HG03575 (cell line): Measurements from ENCODE around the gene PITPNM3.

Experiments
- ATAC-seq: cut with Tn5 transposase; IDR thresholded peaks from one replicate; pipeline ENCODE4 v1.9.1; 2021; ENCODE audit not compliant: unreplicated experiment, insufficient number of reproducible peaks, low FRiP score; ENCODE audit errors: extremely low read depth

PITPNM3 gene

DNA sequence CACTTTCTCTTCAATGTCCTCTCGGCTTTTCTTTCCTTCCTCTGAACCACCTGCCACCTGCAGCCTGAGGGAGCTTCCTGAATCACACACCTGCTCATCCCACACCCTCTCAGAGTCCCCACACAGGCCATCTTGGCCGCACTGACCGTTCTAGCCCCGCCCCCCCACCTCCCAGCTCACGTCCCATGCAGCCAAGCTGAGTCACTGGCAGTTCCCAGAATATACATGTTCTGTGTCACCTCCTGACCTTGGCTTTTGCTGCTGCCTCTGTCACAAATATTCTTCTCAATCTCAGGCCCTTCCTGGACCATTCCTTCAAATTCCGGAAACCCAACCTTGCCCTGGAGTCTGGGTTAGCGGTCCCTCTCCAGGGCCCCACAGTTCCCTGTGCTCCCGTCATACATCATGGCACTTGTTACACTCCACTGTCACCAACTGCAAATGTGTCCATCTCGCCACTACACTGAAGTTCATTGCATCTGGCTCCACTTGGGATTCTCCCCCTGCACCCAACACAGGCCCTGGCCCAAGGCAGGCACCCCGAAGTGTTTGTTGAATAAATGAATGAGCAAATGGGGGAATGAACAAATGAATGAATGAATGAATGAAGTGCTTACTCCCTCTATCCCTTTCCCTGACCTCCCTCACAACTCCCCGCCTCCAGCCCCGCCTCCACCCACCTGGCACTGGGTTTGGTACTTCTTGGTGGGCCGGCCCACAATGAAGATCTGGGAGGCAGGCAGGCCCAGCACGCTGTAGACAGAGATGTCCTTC is 99.3 kb downstream of the PITPNM3 start:
- ATAC-seq, result no peak

DNA sequence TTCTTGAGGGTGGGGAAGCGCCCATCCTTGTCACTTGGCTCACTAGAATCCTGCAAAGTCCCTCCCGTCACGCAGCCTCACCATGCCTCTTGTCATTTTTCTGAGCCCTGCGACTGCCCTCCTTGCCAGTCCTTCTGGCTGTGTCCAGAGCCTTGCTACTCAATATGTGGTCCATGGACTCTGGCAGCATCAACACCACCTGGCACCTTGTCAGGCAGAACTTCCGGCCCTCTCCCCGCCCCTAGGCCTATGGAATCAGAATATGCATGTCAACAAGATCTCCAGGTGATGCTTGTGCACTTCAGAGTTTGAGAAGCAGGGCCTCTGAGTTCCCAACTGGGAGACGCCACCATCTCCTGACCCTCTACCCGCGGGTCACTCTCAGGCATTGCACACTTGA is 100.0 kb downstream of the PITPNM3 start:
- no peak for ATAC-seq

- no peak for ATAC-seq
These were observed 101.0 kb downstream of the PITPNM3 start for GRCh38 chr17:6455321-6455705.

DNA sequence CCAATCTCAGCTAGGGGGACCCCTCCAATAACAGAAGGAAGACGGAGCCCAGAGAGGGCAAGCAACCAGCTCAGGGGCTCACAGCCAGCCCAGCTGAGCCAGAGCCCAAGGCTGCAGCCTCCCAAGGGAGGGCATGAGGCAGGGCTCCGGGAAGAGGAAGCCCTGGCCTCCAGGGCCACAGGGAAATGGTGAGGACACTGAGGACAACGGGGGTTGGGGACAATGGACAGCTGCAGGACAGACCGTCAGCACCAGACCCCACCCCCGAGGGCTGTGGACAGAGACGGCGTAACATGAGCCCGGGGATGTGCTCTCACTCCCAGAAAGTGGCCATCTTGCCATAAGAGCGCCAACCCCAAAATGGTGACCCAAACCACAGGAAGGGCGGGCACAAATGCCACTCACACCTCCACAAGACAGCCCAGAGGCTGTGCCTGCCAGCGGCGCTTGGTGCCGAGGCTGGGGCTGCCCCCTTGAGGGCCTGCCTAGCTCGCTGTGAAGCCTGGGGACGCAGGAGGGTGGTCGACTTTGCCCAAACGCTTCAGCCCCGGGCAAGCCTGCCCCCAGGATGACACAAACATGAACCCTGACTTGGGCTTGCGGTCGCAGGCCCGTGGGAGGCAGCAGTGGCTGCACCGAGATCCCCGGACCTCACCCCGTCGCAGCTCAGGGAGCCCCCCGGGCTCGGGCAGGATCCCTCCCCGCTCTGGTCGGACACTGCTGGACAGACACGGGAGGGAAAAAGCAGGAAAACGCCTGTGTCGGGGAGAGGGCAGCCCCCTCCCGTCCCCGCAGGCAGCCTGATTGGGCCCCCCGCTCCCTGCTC is 101.6 kb downstream of the PITPNM3 start:
- no peak for ATAC-seq

GRCh38 chr17:6453279-6454024 is 102.9 kb downstream of the PITPNM3 start:
- ATAC-seq, result no peak

GRCh38 chr17:6452471-6453266 is 103.7 kb downstream of the PITPNM3 start:
- ATAC-seq, result no peak

DNA sequence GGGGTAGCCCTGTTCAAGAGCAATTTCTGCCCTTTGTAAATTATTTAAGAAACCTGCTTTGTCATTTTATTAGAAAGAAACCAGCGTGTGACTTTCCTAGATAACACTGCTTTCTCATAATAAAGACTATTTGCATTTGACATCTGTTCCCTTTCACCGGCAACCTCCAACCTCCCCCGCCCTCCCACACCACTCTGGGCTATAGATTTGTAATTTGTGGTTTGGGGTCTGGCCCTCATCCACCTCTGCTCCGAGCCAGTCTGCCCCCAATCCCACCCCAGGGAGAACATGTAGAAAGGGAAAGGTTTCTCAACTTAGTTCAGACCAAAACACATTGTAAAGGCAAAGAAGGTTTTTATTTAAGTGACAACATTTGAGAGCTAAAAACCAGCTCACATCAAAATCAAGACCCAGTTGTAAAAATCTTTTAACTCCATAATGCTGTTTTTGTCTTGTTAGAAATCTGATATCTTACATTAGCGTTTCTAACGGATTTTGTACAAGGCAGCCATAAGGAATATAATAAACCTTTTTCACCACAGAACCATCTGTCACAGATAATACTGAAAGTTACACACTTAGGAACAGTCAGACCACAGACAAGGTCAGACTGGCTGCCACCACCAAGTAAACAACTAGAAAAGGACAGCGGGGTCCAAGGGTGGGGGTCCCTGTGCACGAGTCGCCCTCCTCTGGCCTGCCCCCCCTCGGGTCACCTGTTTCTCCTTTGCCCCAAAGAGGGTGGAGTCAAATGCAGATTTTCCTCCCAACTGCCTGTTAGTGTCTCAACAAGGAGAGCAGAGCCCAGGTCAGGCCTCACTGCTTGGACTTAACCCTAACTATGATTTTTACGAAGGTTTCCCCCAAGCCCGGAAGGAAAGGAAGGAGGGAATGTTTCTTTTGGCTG is 105.2 kb downstream of the PITPNM3 start:
- no peak for ATAC-seq

GRCh38 chr17:6449307-6449706 is 107.0 kb downstream of the PITPNM3 start:
- ATAC-seq, result no peak

DNA sequence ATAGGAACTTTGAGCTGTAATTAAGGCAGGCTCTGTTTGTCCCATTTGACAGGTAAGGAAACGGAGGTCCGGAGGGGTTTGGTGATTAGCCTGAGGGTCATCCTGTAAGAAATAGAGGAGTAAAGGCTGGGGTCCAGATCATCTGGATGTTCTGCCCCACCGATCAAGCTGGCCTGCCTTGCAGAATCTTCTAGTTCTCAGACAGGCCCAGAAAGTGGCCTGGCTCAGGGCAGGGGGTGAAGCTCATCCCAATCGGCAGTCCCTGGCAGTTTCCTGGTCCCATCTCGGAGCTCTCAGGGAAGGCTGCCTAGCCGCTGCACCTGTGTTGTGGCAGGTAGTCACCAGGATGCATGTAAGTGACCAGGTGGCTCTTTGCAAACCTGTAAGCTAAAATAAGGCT is 107.9 kb downstream of the PITPNM3 start:
- ATAC-seq, result no peak

DNA sequence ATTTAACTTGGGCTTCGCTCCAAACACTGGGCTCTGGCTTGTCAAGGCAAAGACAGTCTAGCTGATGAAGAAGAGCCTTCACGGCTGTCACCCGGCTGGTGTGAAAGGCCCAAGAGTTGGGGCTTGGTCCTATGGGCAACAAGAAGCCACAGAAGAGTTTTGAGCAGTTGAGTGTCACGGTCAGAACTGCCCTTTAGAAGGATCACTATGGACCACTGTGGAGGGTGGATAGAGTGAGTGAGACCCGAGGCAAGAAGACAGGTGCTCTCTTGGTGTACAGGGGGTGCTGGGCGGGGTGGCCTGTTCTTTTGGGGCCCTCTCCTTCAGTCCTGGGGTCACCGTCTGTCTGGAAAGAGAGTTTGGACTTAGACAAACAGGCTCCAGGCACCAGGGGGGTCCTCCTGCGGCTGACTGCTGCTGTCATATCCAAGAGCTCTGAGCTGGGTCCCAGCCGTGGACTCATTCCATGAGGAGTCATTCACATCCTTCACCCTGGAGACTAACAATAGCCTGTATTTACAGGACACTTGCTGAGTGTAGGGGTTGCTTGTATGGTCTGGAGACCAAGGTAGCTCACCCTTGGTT is 109.7 kb downstream of the PITPNM3 start:
- no peak for ATAC-seq

DNA sequence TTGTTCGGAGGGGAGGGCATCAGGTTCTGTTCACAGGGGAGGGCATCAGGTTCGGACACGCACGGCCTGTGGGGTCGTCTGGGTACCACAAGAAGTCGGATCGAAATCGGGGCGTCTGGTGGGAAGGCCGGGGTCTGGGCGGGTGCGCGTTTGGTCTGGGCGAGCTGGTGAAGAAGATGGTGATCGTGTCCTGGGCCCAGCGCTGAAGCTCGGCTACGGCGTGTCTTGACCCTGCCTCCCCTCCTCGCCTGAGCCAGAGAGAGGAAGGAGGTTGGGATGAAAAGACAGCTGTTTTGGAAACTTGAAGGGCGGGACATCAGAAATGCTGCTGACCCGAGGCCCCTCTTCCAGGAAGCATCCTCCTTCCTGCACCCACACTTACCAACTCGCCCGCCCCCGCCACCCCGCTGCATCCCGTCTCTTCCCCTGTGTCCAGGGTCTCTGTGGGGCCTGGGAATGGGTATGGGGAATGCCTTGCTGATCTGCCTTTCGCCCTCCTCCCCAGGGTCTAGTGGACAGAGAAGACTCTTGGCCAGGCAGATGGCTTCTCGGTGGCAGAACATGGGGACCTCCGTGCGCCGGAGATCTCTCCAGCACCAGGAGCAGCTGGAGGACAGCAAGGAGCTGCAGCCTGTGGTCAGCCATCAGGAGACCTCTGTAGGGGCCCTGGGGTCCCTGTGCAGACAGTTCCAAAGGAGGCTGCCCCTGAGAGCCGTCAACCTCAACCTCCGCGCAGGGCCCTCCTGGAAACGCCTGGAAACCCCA is 111.6 kb downstream of the PITPNM3 start:
- ATAC-seq, result no peak

DNA sequence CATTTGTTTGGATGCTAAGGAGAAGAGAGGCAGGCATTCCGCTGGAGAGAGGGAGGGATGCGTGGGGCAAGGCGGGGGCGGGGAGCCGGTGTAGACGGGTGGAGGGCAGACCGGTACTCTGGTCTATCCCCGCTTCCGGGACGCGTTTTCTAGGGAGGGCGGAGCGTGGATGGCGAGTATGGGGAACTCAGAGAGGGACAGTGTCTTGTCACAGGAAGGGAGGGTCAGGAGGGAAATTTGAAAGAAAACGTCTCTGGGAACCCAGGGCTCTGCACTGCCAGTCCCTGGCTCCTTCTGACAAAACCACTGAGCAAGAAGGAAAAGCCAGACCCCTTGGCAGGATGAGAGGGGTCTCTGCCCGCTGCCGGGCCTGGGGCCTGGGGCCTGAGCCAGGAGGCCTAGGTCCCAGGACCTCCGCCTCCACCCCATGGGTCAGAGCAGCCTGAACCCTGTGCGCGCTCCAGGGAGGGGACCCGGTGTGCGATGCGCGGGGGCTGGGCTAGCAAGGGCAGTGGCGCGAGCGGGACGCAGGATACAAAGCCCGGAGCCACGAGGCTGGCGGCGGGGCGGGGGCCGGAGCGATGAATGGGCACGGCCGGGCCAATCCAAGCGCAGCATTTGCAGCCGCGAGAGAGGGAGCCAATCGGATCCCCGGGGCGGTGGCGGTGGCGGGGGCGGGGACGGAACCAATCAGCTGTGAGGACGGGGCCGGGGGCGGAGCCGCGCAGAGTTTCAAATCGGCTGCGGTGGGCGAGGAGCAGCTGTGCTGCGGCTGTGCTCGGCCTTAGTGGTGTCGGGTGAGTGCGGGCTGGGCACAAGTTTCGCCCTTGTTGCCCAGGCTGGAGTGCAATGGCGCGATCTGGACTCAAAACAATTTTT is 112.4 kb downstream of the PITPNM3 start, which contains the start of gene PIMREG:
PIMREG (plus strand) TSS at position 764 of the 879 bp plus-strand sequence. CDS start 656 bp downstream, outside the sequence.
- ATAC-seq, result no peak

DNA sequence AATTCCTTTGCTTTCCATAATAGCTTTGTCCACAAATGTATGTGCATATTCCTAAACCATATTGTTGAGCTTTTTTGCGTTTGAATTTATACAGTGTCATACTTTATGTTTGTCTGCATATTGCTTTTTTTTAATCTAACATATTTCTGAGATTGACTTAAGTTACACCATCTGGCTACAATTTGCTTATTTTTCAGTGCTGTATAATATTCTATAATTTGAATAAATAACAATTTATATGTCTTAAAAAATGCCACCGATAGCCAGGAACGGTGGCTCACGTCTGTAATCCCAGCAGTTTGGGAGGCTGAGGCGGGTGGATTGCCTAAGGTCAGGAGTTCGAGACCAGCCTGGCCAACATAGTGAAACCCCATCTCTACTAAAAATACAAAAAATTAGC is 113.6 kb downstream of the PITPNM3 start:
- no peak for ATAC-seq

- ATAC-seq, result no peak
These were observed 116.4 kb downstream of the PITPNM3 start for GRCh38 chr17:6439951-6440350.

DNA sequence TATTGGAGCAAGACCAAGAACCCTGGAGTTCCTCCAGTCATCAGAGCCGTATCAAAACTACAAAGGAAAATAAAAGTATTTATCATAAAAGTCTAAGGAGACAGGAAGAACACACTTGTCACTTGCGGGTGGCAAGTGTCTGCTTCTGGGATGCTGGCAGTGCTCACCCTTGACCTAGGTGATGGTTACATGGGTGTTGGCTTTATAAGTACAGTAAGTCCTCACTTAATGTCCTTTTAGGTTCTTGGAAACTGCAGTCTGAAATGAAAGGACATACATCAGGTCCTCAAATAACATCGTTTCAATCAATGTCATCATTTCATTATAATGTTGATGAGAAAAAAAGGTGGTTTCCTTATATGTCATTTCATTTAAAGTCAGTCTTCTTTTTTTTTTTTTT is 118.4 kb downstream of the PITPNM3 start:
- no peak for ATAC-seq

DNA sequence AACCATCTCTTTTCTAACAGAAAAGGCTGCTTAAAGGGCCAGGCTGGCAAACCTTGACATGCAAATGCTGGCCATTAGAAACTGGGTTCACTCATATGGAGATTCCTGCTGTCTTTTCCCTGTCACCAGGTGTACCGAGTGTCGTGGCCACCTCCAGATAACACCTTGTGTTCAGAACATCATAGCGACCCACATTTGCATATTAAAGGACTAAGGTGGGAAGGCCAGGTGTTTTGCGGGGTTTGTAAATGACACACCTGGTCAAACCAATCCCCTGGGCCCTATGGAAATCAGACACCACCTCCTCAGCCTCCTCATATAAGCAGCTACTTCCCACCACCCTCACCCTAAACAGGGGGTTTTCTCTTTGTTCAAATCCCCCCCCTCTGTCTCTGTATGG is 118.9 kb downstream of the PITPNM3 start:
- ATAC-seq, result no peak
